Measurements from ENCODE around the gene WASHC4.

- TF ChIP-seq CTCF (conservative IDR thresholded peaks at IDR 0.05; ENCODE audit: low read length) (no peak), EZH2phosphoT487 (IDR thresholded peaks at IDR 0.05; ENCODE audit: borderline replicate concordance) (no peak)
Observed at GRCh38 chr12:105204916-105205315, 97.4 kb downstream of the WASHC4 start.
